K562 (cell line): ENCODE results near the gene ST14. TPM values are rescaled to one million over a fixed set of nuclear protein-coding genes. Genes with fewer than 3 reads are reported as not detected.

Source experiments
- ATAC-seq: fragments of 200-7000 bp; cut with Tn5 transposase; 3 replicates; pipeline ENCODE4 v1.9.1; 2020; ENCODE audit warnings: moderate library complexity
- BruUV-seq: library from RNA; stranded (reverse); fragments of 400-500 nt; replicated peaks from 2 replicates; lab custom pipeline; 2021; lab: Mats Ljungman, UMichigan
- CTCF ChIA-PET: fragments of 300-600 bp; formaldehyde crosslinking; extraction: SDS; loops from one replicate; lab custom pipeline; 2021; ENCODE audit warnings: low intra/inter-chr PET ratio; lab: Yijun Ruan, JAX
- POLR2A ChIA-PET: fragments of 300-600, 350-650 bp; sonication (Branson Sonifier 250); formaldehyde crosslinking; extraction: SDS; loops from one replicate; lab custom pipeline; 2021; ENCODE audit warnings: antibody characterized with exemption, inconsistent platforms; lab: Yijun Ruan, JAX
- DNase-seq, 4 experiments: peaks; one replicate each; pipeline versions ENCODE4 v3.0.0 to v3.0.0-alpha.2; 2011 to 2018; ENCODE audit warnings: low spot score in 3 of 4, mixed read lengths in 3 of 4; ENCODE audit errors: extremely low read depth in 1 of 4
- FAIRE-seq: peaks from 2 replicates; lab custom pipeline; 2011; peaks lifted over from hg19 to GRCh38; lab: Jason Lieb, UNC
- H2AFZ ChIP-seq: 2 replicates; pipeline ENCODE4 v1.6.0; 2011; ENCODE audit warnings: low read depth, low read length, control low read depth, inconsistent platforms
- H3K27ac ChIP-seq: fragments of 200-600 bp; 3 replicates; pipeline ENCODE4 v1.8.0; 2011; ENCODE audit warnings: low read depth, mild to moderate bottlenecking, control low read depth, inconsistent platforms, low read length, moderate library complexity, mixed read lengths; ENCODE audit errors: extremely low read depth
- H3K27me3 ChIP-seq, 2 experiments: fragments of 300-600 bp in 1 of 2; 2 replicates in 1 of 2; 3 replicates in 1 of 2; pipeline versions ENCODE4 v1.6.0 to v1.8.0; 2011; ENCODE audit warnings: inconsistent platforms in 2 of 2, low read length in 2 of 2, mild to moderate bottlenecking in 1 of 2, mixed read lengths in 1 of 2, moderate library complexity in 1 of 2; ENCODE audit not compliant: control insufficient read depth in 2 of 2, insufficient read depth in 2 of 2
- H3K36me3 ChIP-seq: fragments of 300-600 bp; 3 replicates; pipeline ENCODE4 v1.8.0; 2011; ENCODE audit warnings: mild to moderate bottlenecking, low read length, inconsistent platforms; ENCODE audit not compliant: control insufficient read depth, insufficient read depth
- H3K4me1 ChIP-seq, 2 experiments: fragments of 200-600 bp in 1 of 2; replicated peaks in 1 of 2; 2 replicates in 1 of 2; 3 replicates in 1 of 2; pipeline versions ENCODE4 v1.5.1 to v1.8.0; 2011; ENCODE audit warnings: inconsistent platforms in 2 of 2, low read length in 2 of 2, mild to moderate bottlenecking in 1 of 2, mixed read lengths in 1 of 2, moderate library complexity in 1 of 2; ENCODE audit not compliant: control insufficient read depth in 2 of 2, insufficient read depth in 2 of 2
- H3K4me2 ChIP-seq: 2 replicates; pipeline ENCODE4 v1.6.1; 2011; ENCODE audit warnings: low read length, control low read depth, inconsistent platforms, mixed read lengths; ENCODE audit not compliant: insufficient read depth
- H3K4me3 ChIP-seq: fragments of 200-600 bp; sonication (generic), shearing (Covaris generic); 2 replicates; pipeline ENCODE4 v1.5.1; 2016; ENCODE audit warnings: control low read depth, inconsistent platforms
- H3K79me2 ChIP-seq: fragments of 200-600 bp; 3 replicates; pipeline ENCODE4 v1.8.0; 2011; ENCODE audit warnings: low read length, inconsistent platforms; ENCODE audit not compliant: control insufficient read depth, insufficient read depth
- H3K9ac ChIP-seq, 2 experiments: 2 replicates each; pipeline versions ENCODE4 v1.6.0 to v1.6.1; 2011; ENCODE audit warnings: low read depth in 2 of 2, low read length in 2 of 2, control low read depth in 1 of 2, inconsistent platforms in 1 of 2, mild to moderate bottlenecking in 1 of 2, mixed read lengths in 1 of 2; ENCODE audit not compliant: insufficient read depth in 1 of 2
- H3K9me1 ChIP-seq: one replicate; pipeline ENCODE4 v1.6.0; 2011; ENCODE audit warnings: inconsistent platforms, mild to moderate bottlenecking, low read length, moderate library complexity; ENCODE audit not compliant: control insufficient read depth, insufficient read depth
- H3K9me3 ChIP-seq: replicated peaks from 2 replicates; pipeline ENCODE4 v1.5.1; 2011; ENCODE audit warnings: low read depth, low read length, inconsistent platforms; ENCODE audit not compliant: control insufficient read depth, insufficient read depth
- H4K20me1 ChIP-seq: replicated peaks from 2 replicates; pipeline ENCODE4 v1.6.1; 2011; ENCODE audit warnings: low read length, inconsistent platforms, mixed read lengths; ENCODE audit not compliant: control insufficient read depth, insufficient read depth
- FIP1L1 ChIP-seq: fragments of 200-400 bp; formaldehyde crosslinking; IDR thresholded peaks from 2 replicates; pipeline ENCODE4 v1.6.1; 2018; ENCODE audit warnings: mild to moderate bottlenecking, low read depth, low read length; ENCODE audit not compliant: poor library complexity, severe bottlenecking
- KDM5B ChIP-seq: fragments of 200-600 bp; sonication (generic); IDR thresholded peaks from 2 replicates; pipeline ENCODE4 v1.6.1; 2012; ENCODE audit warnings: low read depth, mild to moderate bottlenecking, moderate library complexity, low read length, control low read depth, inconsistent platforms; ENCODE audit not compliant: insufficient replicate concordance
- MEF2A ChIP-seq: IDR thresholded peaks from 2 replicates; pipeline ENCODE4 v1.6.1; 2011; ENCODE audit warnings: low read depth, mild to moderate bottlenecking, low read length, moderate library complexity; ENCODE audit not compliant: control insufficient read depth
- NR2F6 ChIP-seq: fragments of 450-650 bp; formaldehyde crosslinking; IDR thresholded peaks from 2 replicates; pipeline ENCODE4 v1.4.0; 2020; ENCODE audit warnings: mild to moderate bottlenecking
- TSHZ1 ChIP-seq: fragments of 250-450 bp; sonication (Bioruptor Pico); IDR thresholded peaks from 2 replicates; pipeline ENCODE4 v1.4.0; 2020; ENCODE audit warnings: mild to moderate bottlenecking, moderate library complexity
- ZNF75A ChIP-seq: fragments of 450-650 bp; formaldehyde crosslinking; IDR thresholded peaks from 2 replicates; pipeline ENCODE4 v1.4.0; 2020; ENCODE audit warnings: mild to moderate bottlenecking
- ZNF76 ChIP-seq: fragments of 250-450 bp; sonication (Bioruptor Pico); IDR thresholded peaks from 2 replicates; pipeline ENCODE4 v1.4.0; 2020; ENCODE audit warnings: mild to moderate bottlenecking, moderate library complexity, borderline replicate concordance
- WGBS: fragments of 100-300 bp; shearing (Covaris generic); methylation state at CpG from one replicate; pipeline ENCODE4 v1.1.6; 2016; ENCODE audit warnings: low coverage, mixed read lengths; ENCODE audit not compliant: insufficient coverage; ENCODE audit errors: missing lambda C conversion rate; 5-methylcytosine and 5-hydroxymethylcytosine counted together
- in situ Hi-C: fragments of 300-500 bp; cut with MboI; formaldehyde crosslinking; loops from 4 replicates; pipeline ENCODE4 v1.15.0; 2018; ENCODE audit warnings: inconsistent platforms, mixed read lengths
- intact Hi-C: fragments of 100-400 bp; cut with micrococcal nuclease; formaldehyde crosslinking; loops from 2 replicates; pipeline ENCODE4 v1.14.2; 2022
- polyA plus RNA-seq, 8 experiments: library from polyadenylated mRNA; depleted of rRNA in 4 of 8; stranded (reverse) in 5 of 8; unstranded in 3 of 8; fragments of >200 nt; fragmentation: Nextera tagmentation in 2 of 8; fragmentation: Illumina TruSeq in 1 of 8; extraction: Ambion mirVana in 2 of 8; extraction: Trizol in 1 of 8; gene quantifications; 2 replicates each; pipeline versions ENCODE4 v1.2.1 to v1.2.3, GENCODE V29; 2011 to 2014; ENCODE audit warnings: inconsistent platforms in 1 of 8, missing spikeins in 1 of 8
- total RNA-seq, 7 experiments: library from RNA; depleted of rRNA in 6 of 7; stranded (reverse); fragments of >200 nt in 6 of 7; fragmentation: Illumina TruSeq in 2 of 7; extraction: Trizol in 2 of 7; gene quantifications; 2 replicates each; pipeline versions ENCODE4 v1.2.1 to v1.2.3, GENCODE V29; 2011 to 2021; ENCODE audit warnings: low replicate concordance in 1 of 7

The ST14 gene
- total and polyA plus RNA-seq, 9 of the 15 experiments (the other 6 are each of a cell fraction or from before 2014, with no cell fraction given), result 0.08 to 0.20 TPM; not detected in 7

- Histone ChIP-seq H4K20me1 (peaks cover 4% of the 10 kb centered on the region), H3K4me3 (no peak overlapping the region), H3K79me2 (no peaks in the 10 kb centered on the region), H3K4me1 (peaks cover 0 to 4% of the 10 kb centered on the region in 2 experiments; a peak in 2 of 5 replicates), H3K27ac (no peak overlapping the region), H3K9me1 (no peaks in the 10 kb centered on the region), H3K4me2 (no peak overlapping the region), H2AFZ (no peak overlapping the region), H3K9me3 (no peaks in the 10 kb centered on the region), H3K9ac (no peak overlapping the region), H3K36me3 (no peaks in the 10 kb centered on the region), H3K27me3 (peaks cover 43 to 63% of the 10 kb centered on the region in 2 experiments)
- intact Hi-C loops, result no loop called here
- ChIA-PET POLR2A (no interaction called here), CTCF (no interaction called here)
- 8% methylated on average over 10 of the region's 11 CpGs for WGBS
- ATAC-seq, result no peak
- in situ Hi-C loops, result no loop called here
- BruUV-seq, result no TSS peak
- DNase-seq, result no peak
- no peak for TF ChIP-seq ZNF76 (CRISPR knock-in tag)
- no peak for TF ChIP-seq FIP1L1
- TF ChIP-seq MEF2A, result no peak
- FAIRE-seq, result no peak
Observed at GRCh38 chr11:130183878-130184610, 24.5 kb downstream of the ST14 start.

- FAIRE-seq, result no peak
- no peak overlapping the region for H3K9ac ChIP-seq
- H4K20me1 ChIP-seq, result no peaks in the 10 kb centered on the region; the same call in none of the 2 replicates
- peaks cover 0 to 15% of the 10 kb centered on the region in 2 experiments; a peak in 1 of 5 replicates for H3K4me1 ChIP-seq
- in situ Hi-C loops (no loop called here), intact Hi-C loops (no loop called here)
- no peak overlapping the region for H3K4me2 ChIP-seq
- no peak overlapping the region for H2AFZ ChIP-seq
- H3K4me3 ChIP-seq, result no peak overlapping the region
- peaks cover 35 to 60% of the 10 kb centered on the region in 2 experiments for H3K27me3 ChIP-seq
- ATAC-seq, result no peak
- H3K27ac ChIP-seq, result no peak overlapping the region
- no peaks in the 10 kb centered on the region for H3K79me2 ChIP-seq
- no TSS peak for BruUV-seq
- H3K36me3 ChIP-seq, result no peaks in the 10 kb centered on the region
- POLR2A ChIA-PET, result no interaction called here
- CTCF ChIA-PET, result no interaction called here
- 10% methylated on average over 13 of the region's 13 CpGs for WGBS
- H3K9me3 ChIP-seq, result no peaks in the 10 kb centered on the region
- H3K9me1 ChIP-seq, result no peaks in the 10 kb centered on the region
- DNase-seq, result no peak
- TF ChIP-seq NR2F6 (CRISPR knock-in tag) (no peak), TSHZ1 (CRISPR knock-in tag) (no peak), KDM5B (no peak), ZNF75A (CRISPR knock-in tag) (no peak)
Observed at GRCh38 chr11:130187096-130187495, 27.5 kb downstream of the ST14 start.
